Measurements from ENCODE around the gene PLA2G4E. TPM values are rescaled to one million over a fixed set of nuclear protein-coding genes. Genes with fewer than 3 reads are reported as not detected.

PLA2G4E gene
- total and polyA plus RNA-seq, 2 of the 13 experiments (the other 11 are each of a cell fraction or from before 2014, with no cell fraction given) = not detected

DNA sequence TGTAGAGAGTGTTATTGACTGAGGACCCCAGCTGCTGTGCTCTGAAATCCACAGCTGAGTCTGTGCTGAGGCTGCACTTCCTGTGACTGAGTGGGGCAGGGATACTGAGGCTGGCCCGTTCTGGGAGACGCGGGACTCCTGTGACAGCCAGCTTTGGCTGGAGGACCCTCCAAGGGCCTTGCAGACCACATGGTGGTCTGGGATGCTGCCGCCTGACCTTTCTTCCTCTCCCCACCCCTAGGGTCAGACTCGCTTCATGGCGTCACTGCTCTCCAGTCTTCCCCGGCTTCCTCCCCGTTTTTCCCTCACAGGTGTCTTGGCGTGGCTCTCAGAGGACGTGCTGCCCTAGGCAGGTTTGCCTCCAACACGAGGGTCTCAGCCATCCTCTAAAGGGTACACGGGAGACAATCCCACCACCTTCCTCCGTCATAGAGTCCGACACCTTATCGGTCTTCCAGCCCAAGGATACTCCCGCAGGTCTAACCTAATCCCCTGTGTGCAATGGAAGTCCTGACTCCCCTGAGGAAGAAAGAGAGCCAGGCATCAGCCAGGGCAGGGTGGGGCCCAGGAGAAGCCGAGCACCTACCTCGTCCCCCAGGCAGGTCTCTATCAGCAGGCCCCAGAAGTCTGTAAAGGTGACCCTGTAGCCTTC lies 28.6 kb downstream of the PLA2G4E start (continued):
- TF ChIP-seq, protein P1, sequence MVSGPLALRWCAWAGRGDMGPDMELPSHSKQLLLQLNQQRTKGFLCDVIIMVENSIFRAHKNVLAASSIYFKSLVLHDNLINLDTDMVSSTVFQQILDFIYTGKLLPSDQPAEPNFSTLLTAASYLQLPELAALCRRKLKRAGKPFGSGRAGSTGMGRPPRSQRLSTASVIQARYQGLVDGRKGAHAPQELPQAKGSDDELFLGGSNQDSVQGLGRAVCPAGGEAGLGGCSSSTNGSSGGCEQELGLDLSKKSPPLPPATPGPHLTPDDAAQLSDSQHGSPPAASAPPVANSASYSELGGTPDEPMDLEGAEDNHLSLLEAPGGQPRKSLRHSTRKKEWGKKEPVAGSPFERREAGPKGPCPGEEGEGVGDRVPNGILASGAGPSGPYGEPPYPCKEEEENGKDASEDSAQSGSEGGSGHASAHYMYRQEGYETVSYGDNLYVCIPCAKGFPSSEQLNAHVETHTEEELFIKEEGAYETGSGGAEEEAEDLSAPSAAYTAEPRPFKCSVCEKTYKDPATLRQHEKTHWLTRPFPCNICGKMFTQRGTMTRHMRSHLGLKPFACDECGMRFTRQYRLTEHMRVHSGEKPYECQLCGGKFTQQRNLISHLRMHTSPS (CRISPR knock-in tag; IDR thresholded peaks at IDR 0.05; ENCODE audit: low read depth) = no peak
- TF ChIP-seq GFI1 (CRISPR knock-in tag; IDR thresholded peaks at IDR 0.05; ENCODE audit: borderline replicate concordance) = no peak

DNA sequence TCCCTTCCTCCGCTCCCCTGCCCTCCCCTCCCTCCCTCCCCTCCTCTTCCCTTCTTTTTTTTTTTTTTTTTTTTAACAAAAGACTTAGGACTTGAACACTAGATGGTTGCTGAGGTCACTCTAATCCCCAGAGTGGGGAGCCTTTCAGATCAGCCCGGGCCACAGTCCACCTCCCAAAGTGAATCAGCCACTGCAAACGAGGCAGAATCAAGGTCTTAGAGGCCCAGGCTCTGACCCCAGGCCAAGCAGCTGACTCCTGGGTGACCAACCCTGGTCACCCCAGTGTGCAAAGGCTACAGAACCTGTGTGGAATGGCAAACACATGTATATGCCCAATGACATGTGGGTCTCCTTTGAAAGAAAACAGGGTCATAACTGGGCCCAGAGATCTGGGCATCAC lies 30.2 kb downstream of the PLA2G4E start:
- in situ Hi-C loops (cut with HindIII; ENCODE audit: extremely low pct_ligation_motif_present, low pct_unique_long_range_greater_than_20kb) (no loop called here), intact Hi-C loops (cut with micrococcal nuclease; ENCODE audit: unreplicated experiment) (no loop called here)
- Histone ChIP-seq H2AFZ (ENCODE audit: low read length) (no peak overlapping the region), H3K27me3 (ENCODE audit: control insufficient read depth in 1 of 2, insufficient read depth in 2 of 2, low read length in 2 of 2) (peaks cover 7 to 61% of the 10 kb centered on the region in 2 experiments; a peak in 3 of 5 replicates), H3K4me3 (replicated peaks in 1 of 3; ENCODE audit: insufficient read depth in 1 of 3, low read depth in 2 of 3, low read length in 3 of 3) (no peak overlapping the region), H3K36me3 (replicated peaks in 1 of 2; ENCODE audit: control insufficient read depth in 1 of 2, insufficient read depth in 2 of 2, low read length in 2 of 2) (no peaks in the 10 kb centered on the region), H3K79me2 (ENCODE audit: insufficient read depth, low read length) (no peaks in the 10 kb centered on the region), H4K20me1 (ENCODE audit: insufficient read depth, low read length) (no peaks in the 10 kb centered on the region), H3K27ac (ENCODE audit: extremely low read length, insufficient read depth, low read length) (no peak overlapping the region), H3K9ac (ENCODE audit: insufficient read depth, low read depth, low read length) (no peak overlapping the region), H3K4me2 (ENCODE audit: low read depth, low read length) (no peak overlapping the region), H3K9me3 (ENCODE audit: low read length) (no peaks in the 10 kb centered on the region), H3K4me1 (ENCODE audit: insufficient read depth, low read length) (peaks cover 11% of the 10 kb centered on the region)
- ChIA-PET POLR2A (no interaction called here), CTCF (ENCODE audit: low intra/inter-chr PET ratio, low total read pairs) (interaction anchor here (3.4 kb wide), 1 partner anchor 67 kb away, joined by 39 read pairs; no protein-coding TSS in a partner anchor)
- no peak for FAIRE-seq
- DNase-seq (ENCODE audit: low spot score) = no peak
- no peak for ATAC-seq
- 17% methylated on average over 3 of the region's 3 CpGs for WGBS (ENCODE audit: low lambda C conversion rate)
- no TSS peak for BruUV-seq (replicated peaks)
- no peak for TF ChIP-seq ESRRA (CRISPR knock-in tag; IDR thresholded peaks at IDR 0.05; ENCODE audit: low read depth)
- no peak for TF ChIP-seq GATA4 (IDR thresholded peaks at IDR 0.05; ENCODE audit: borderline replicate concordance, low read depth)
- TF ChIP-seq, protein P2, sequence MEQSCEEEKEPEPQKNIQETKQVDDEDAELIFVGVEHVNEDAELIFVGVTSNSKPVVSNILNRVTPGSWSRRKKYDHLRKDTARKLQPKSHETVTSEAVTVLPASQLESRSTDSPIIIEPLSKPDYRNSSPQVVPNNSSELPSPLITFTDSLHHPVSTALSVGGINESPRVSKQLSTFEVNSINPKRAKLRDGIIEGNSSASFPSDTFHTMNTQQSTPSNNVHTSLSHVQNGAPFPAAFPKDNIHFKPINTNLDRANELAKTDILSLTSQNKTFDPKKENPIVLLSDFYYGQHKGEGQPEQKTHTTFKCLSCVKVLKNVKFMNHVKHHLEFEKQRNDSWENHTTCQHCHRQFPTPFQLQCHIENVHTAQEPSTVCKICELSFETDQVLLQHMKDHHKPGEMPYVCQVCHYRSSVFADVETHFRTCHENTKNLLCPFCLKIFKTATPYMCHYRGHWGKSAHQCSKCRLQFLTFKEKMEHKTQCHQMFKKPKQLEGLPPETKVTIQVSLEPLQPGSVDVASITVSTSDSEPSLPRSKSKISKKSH (CRISPR knock-in tag; IDR thresholded peaks at IDR 0.05; ENCODE audit: borderline replicate concordance) = no peak
- no peak for TF ChIP-seq CBFB (CRISPR knock-in tag; IDR thresholded peaks at IDR 0.05)
- no peak for TF ChIP-seq ETV5 (CRISPR knock-in tag; IDR thresholded peaks at IDR 0.05; ENCODE audit: borderline replicate concordance)
- TF ChIP-seq, protein P3, sequence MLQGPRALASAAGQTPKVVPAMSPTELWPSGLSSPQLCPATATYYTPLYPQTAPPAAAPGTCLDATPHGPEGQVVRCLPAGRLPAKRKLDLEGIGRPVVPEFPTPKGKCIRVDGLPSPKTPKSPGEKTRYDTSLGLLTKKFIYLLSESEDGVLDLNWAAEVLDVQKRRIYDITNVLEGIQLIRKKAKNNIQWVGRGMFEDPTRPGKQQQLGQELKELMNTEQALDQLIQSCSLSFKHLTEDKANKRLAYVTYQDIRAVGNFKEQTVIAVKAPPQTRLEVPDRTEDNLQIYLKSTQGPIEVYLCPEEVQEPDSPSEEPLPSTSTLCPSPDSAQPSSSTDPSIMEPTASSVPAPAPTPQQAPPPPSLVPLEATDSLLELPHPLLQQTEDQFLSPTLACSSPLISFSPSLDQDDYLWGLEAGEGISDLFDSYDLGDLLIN (CRISPR knock-in tag; IDR thresholded peaks at IDR 0.05; ENCODE audit: borderline replicate concordance) = no peak
- no peak for TF ChIP-seq TARDBP (CRISPR knock-in tag; IDR thresholded peaks at IDR 0.05)
- no peak for TF ChIP-seq ZNF644 (CRISPR knock-in tag; IDR thresholded peaks at IDR 0.05; ENCODE audit: low read depth)
- no peak for TF ChIP-seq MED8 (CRISPR knock-in tag; IDR thresholded peaks at IDR 0.05; ENCODE audit: insufficient replicate concordance)
- TF ChIP-seq TSC22D2 (CRISPR knock-in tag; IDR thresholded peaks at IDR 0.05; ENCODE audit: borderline replicate concordance) = no peak
- no peak for TF ChIP-seq ZNF552 (CRISPR knock-in tag; IDR thresholded peaks at IDR 0.05; ENCODE audit: borderline replicate concordance)
- TF ChIP-seq ZBTB8A (CRISPR knock-in tag; IDR thresholded peaks at IDR 0.05; ENCODE audit: borderline replicate concordance, low read depth) = no peak

All from HepG2 (cell line).